Lower leg skin (tissue), 4 donors: ENCODE results near the gene SORBS2. TPM values are rescaled to one million over a fixed set of nuclear protein-coding genes. Genes with fewer than 3 reads are reported as not detected.
A peak's percentile ranks its signal among the peaks of the same experiment; 100 is the strongest.

Experiments
- DNase-seq, 2 donors: peaks; one replicate each; pipeline ENCODE4 v3.0.0-alpha.2; 2019; ENCODE audit warnings: low spot score in 2 of 2
- H3K4me3 ChIP-seq: fragments of 200-600 bp; sonication (generic); 2 replicates; pipeline ENCODE4 v1.5.1; 2017; ENCODE audit warnings: mild to moderate bottlenecking, low read depth; ENCODE audit not compliant: poor library complexity, severe bottlenecking
- CTCF ChIP-seq, 3 donors: fragments of 450-650 bp; IDR thresholded peaks; one replicate each; pipeline ENCODE4 v1.5.1; 2016; ENCODE audit warnings: antibody characterized with exemption in 3 of 3, mild to moderate bottlenecking in 3 of 3, moderate library complexity in 2 of 3
- POLR2A ChIP-seq, 2 donors: fragments of 450-650 bp; IDR thresholded peaks; one replicate each; pipeline ENCODE4 v1.6.1; 2016 to 2017; ENCODE audit warnings: antibody characterized with exemption in 2 of 2, mild to moderate bottlenecking in 1 of 2, moderate library complexity in 1 of 2
- WGBS, 2 donors: methylation state at CpG; one replicate each; pipeline ENCODE4 v1.1.5; 2018; 5-methylcytosine and 5-hydroxymethylcytosine counted together
- intact Hi-C: fragments of 100-400 bp; cut with DNase I; formaldehyde crosslinking; loops from one replicate; pipeline ENCODE4 v1.15.0; 2023; ENCODE audit warnings: low total_unique reads
- total RNA-seq, 4 donors: library from RNA; depleted of rRNA; stranded (reverse); fragments of >200 nt; gene quantifications; one replicate each; pipeline ENCODE4 v1.1.0, GENCODE V29; 2016

Gene SORBS2
- total RNA-seq, 4 donors from 2014 or later = 10.5 to 34.7 (median 20.6) TPM

- no peak overlapping the region for H3K4me3 ChIP-seq
- TF ChIP-seq POLR2A (IDR thresholded peaks at IDR 0.05) (no peak), CTCF (IDR thresholded peaks at IDR 0.05) (no peak)
- intact Hi-C loops = no loop called here
- 27 to 32% methylated on average over 32 of the region's 32 CpGs for WGBS, 2 donors
- peak in 1 of 2 donors; percentile 89 for DNase-seq
Measured at GRCh38 chr4:185587427-185588161, 224.4 kb downstream of the SORBS2 start.

- H3K4me3 ChIP-seq = no peak overlapping the region
- intact Hi-C loops = no loop called here
- TF ChIP-seq CTCF (IDR thresholded peaks at IDR 0.05) (no peak), POLR2A (IDR thresholded peaks at IDR 0.05) (no peak)
- no peak for DNase-seq
- WGBS, 2 donors = 36 to 37% methylated on average over 6 of the region's 6 CpGs
Measured at GRCh38 chr4:185587030-185587426, 225.0 kb downstream of the SORBS2 start.

GRCh38 chr4:185585211-185585610, 226.8 kb downstream of the SORBS2 start:
- TF ChIP-seq POLR2A (IDR thresholded peaks at IDR 0.05) (no peak), CTCF (IDR thresholded peaks at IDR 0.05) (no peak)
- WGBS, 2 donors = 27 to 62% methylated on average over 1 of the region's 1 CpG
- H3K4me3 ChIP-seq = no peak overlapping the region
- intact Hi-C loops = no loop called here
- DNase-seq = no peak

GRCh38 chr4:185583813-185584212, 228.2 kb downstream of the SORBS2 start:
- intact Hi-C loops = no loop called here
- no peak overlapping the region for H3K4me3 ChIP-seq
- no peak for DNase-seq
- whole genome bisulfite sequencing, 2 donors = 96 to 98% methylated on average over 1 of the region's 1 CpG
- no peak for TF ChIP-seq CTCF (IDR thresholded peaks at IDR 0.05)
- no peak for TF ChIP-seq POLR2A (IDR thresholded peaks at IDR 0.05)

GRCh38 chr4:185582651-185583400, 229.2 kb downstream of the SORBS2 start:
- TF ChIP-seq CTCF (IDR thresholded peaks at IDR 0.05) = no peak
- no peak for TF ChIP-seq POLR2A (IDR thresholded peaks at IDR 0.05)
- H3K4me3 ChIP-seq = no peak overlapping the region
- 65 to 66% methylated on average over 7 of the region's 7 CpGs for WGBS, 2 donors
- intact Hi-C loops = no loop called here
- peak in 1 of 2 donors; percentile 34 for DNase-seq
